NCI-H748 treated with DMSO at 0.1 percent for 48 hours (cell line): ENCODE data around the gene HOOK2.
A peak's percentile ranks its signal among the peaks of the same experiment; 100 is the strongest.

Experiments
- DNase-seq: peaks from one replicate; lab custom pipeline; 2025; lab: John Stamatoyannopoulos, UW

The HOOK2 gene

GRCh38 chr19:12782424-12783290, 7.3 kb upstream of the HOOK2 start:
- DNase-seq: peak; percentile 52

- no peak for DNase-seq
Observed at GRCh38 chr19:12782174-12782423, 6.7 kb upstream of the HOOK2 start.

- DNase-seq: no peak
Observed at GRCh38 chr19:12779162-12779993, 4.0 kb upstream of the HOOK2 start.

- no peak for DNase-seq
Observed at GRCh38 chr19:12778905-12779161, 3.5 kb upstream of the HOOK2 start.

- DNase-seq: no peak
Observed at GRCh38 chr19:12778017-12778904, 2.9 kb upstream of the HOOK2 start.

- DNase-seq: peak; percentile 34
Observed at GRCh38 chr19:12777217-12778016, 2.1 kb upstream of the HOOK2 start.

- no peak for DNase-seq
Observed at GRCh38 chr19:12773571-12773970, 1.8 kb downstream of the HOOK2 start.

- DNase-seq: no peak
Observed at GRCh38 chr19:12772323-12772722, 3.0 kb downstream of the HOOK2 start.

GRCh38 chr19:12770922-12771321, 4.4 kb downstream of the HOOK2 start:
- DNase-seq: no peak

GRCh38 chr19:12769689-12770088, 5.7 kb downstream of the HOOK2 start:
- peak; percentile 78 for DNase-seq

GRCh38 chr19:12767666-12768065, 7.7 kb downstream of the HOOK2 start:
- no peak for DNase-seq

GRCh38 chr19:12767150-12767549, 8.2 kb downstream of the HOOK2 start:
- no peak for DNase-seq

- DNase-seq: peak; percentile 32
Observed at GRCh38 chr19:12766051-12766521, 9.3 kb downstream of the HOOK2 start.

GRCh38 chr19:12764698-12765097, 10.7 kb downstream of the HOOK2 start:
- no peak for DNase-seq

- no peak for DNase-seq
Observed at GRCh38 chr19:12763100-12763499, 12.3 kb downstream of the HOOK2 start.

GRCh38 chr19:12759686-12760085, 15.7 kb downstream of the HOOK2 start:
- no peak for DNase-seq

GRCh38 chr19:12757544-12758274, 17.6 kb downstream of the HOOK2 start:
- DNase-seq: peak; percentile 44

- no peak for DNase-seq
Observed at GRCh38 chr19:12756150-12756883, 19.0 kb downstream of the HOOK2 start.

GRCh38 chr19:12754465-12755196, 20.7 kb downstream of the HOOK2 start:
- no peak for DNase-seq
